Activated T-helper 1 cell treated with Interleukin-2 at 50 U/mL for 16 hours (primary cell): ENCODE measurements around the gene PATL2.
"Not testable (repeated sequence)": the region's sequence is repeated elsewhere in the genome, so short reads cannot be mapped to it uniquely, and the experiment has no call there.

ENCODE experiments used
- DNase-seq: peaks from one replicate; pipeline ENCODE4 v3.0.0-alpha.2; 2020; ENCODE audit warnings: low read depth

PATL2 gene

GRCh38 chr15:44690245-44690644 is 20.9 kb downstream of the PATL2 start:
- not testable (repeated sequence) for DNase-seq

GRCh38 chr15:44689318-44689717 is 21.8 kb downstream of the PATL2 start:
- DNase-seq, result not testable (repeated sequence)

- peak; percentile 74 for DNase-seq
Measured at GRCh38 chr15:44682809-44683682, 28.1 kb downstream of the PATL2 start.

GRCh38 chr15:44682211-44682610 is 28.9 kb downstream of the PATL2 start:
- no peak for DNase-seq

- no peak for DNase-seq
Measured at GRCh38 chr15:44676676-44677075, 34.4 kb downstream of the PATL2 start.

GRCh38 chr15:44675911-44676310 is 35.2 kb downstream of the PATL2 start:
- DNase-seq, result no peak

- no peak for DNase-seq
Measured at GRCh38 chr15:44673639-44674038, 37.5 kb downstream of the PATL2 start.

- no peak for DNase-seq
Measured at GRCh38 chr15:44670087-44670950, 40.8 kb downstream of the PATL2 start.

GRCh38 chr15:44668921-44669320 is 42.2 kb downstream of the PATL2 start:
- DNase-seq, result no peak

GRCh38 chr15:44667039-44667360 is 44.1 kb downstream of the PATL2 start:
- DNase-seq, result no peak

GRCh38 chr15:44666210-44667038 is 44.7 kb downstream of the PATL2 start:
- DNase-seq, result no peak

GRCh38 chr15:44663410-44664308 is 47.5 kb downstream of the PATL2 start, which contains the start of gene SPG11:
TSS of gene SPG11 (minus strand) at chr15:44663662. CDS start at chr15:44663647, 15 bp downstream.
- peak; percentile 92 for DNase-seq

- peak; percentile 80 for DNase-seq
Measured at GRCh38 chr15:44662478-44663409, 48.4 kb downstream of the PATL2 start.

GRCh38 chr15:44661576-44661975 is 49.5 kb downstream of the PATL2 start:
- no peak for DNase-seq

GRCh38 chr15:44659056-44659455 is 52.1 kb downstream of the PATL2 start:
- DNase-seq, result no peak

GRCh38 chr15:44657378-44657777 is 53.7 kb downstream of the PATL2 start:
- DNase-seq, result no peak

- DNase-seq, result no peak
Measured at GRCh38 chr15:44656913-44657312, 54.2 kb downstream of the PATL2 start.

GRCh38 chr15:44656298-44656697 is 54.8 kb downstream of the PATL2 start:
- DNase-seq, result no peak

GRCh38 chr15:44654858-44655257 is 56.3 kb downstream of the PATL2 start:
- no peak for DNase-seq

GRCh38 chr15:44647637-44648036 is 63.5 kb downstream of the PATL2 start:
- DNase-seq, result no peak
